Measurements from ENCODE around the gene PRR19. TPM values are rescaled to one million over a fixed set of nuclear protein-coding genes. Genes with fewer than 3 reads are reported as not detected.

The PRR19 gene
- polyA plus RNA-seq, 4 donors = 1.7 to 2.1 (median 1.8) TPM

DNA sequence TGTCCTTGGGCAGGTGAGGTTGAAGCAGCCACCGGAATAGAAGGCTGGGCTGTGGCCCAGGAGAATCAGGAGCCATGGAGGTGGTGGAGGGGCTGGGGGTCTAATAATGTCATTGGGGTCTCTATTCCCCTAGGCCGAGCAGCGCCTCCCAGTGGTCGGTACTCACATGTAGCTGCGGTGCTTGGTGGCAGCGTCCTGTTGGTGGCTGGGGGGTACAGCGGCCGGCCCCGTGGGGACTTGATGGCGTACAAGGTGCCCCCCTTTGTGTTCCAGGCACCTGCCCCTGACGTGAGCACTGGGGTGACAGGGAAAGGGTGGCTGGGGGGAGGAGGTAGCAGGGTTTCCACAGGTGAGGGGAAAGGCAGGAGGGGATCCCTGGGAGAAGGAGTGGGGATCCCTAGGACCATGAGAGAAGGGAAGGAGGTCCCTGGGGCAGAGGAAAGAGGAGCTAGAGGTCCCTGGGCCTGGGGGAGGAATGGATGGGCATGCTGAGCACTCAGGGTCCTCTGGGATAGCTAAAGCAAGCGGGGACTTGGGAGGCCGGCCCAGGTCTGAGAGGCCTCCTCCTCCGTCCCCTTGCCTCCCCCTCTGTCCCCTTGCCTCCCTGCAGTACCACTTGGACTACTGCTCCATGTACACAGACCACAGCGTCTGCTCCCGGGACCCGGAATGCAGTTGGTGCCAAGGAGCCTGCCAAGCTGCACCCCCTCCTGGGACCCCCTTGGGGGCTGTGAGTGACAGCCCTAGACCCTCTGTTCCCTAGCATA lies 41.6 kb downstream of the PRR19 start:
- DNase-seq (ENCODE audit: low read depth in 4 of 4, low spot score in 3 of 4) = no peak

DNA sequence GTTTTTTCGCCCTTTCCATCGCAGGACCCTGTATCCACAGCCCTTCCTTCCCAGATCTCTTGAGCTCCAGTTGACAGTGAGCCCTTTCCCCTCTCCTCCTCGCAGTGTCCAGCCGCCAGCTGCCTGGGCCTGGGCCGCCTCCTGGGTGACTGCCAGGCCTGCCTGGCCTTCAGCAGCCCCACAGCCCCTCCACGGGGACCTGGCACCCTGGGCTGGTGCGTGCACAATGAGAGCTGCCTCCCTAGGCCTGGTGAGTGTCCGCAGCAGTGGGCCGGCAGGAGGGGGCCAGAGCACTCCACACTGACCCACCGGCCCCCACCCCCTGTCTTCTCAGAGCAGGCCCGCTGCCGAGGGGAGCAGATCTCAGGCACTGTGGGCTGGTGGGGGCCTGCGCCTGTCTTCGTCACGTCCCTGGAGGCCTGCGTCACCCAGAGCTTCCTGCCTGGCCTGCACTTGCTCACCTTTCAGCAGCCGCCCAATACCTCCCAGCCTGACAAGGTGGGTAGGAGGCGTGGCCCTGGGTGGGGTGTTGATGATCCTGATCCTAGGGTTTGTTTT lies 42.5 kb downstream of the PRR19 start:
- no peak for DNase-seq (ENCODE audit: low read depth in 4 of 4, low spot score in 3 of 4)

DNA sequence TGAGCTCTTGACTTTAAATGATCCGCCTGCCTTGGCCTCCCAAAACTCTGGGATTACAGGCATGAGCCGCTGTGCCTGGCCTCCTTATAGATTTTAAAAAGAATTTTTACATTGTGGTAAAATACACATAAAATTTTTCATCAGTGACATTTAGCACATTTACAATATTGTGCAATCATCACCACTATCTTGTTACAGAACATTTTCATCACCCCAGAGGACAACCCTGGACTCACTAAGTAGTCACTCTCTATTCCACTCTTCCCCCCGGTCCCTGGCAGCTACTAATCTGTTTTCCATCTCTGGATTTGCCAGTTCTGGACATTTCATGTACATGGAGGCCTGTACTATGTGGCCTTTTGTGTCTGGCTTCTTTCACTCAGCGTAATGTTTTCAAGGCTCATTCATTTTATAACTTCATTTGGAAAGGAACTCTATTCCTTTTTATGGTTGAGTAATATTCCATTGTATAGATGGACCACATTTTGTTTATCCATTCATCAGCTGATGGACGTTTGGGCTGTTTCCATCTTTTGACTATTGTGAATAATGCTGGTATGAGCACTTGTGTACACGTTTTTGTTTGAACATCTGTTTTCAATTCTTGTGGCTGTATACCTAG lies 43.4 kb downstream of the PRR19 start:
- DNase-seq (ENCODE audit: low read depth in 4 of 4, low spot score in 3 of 4) = no peak

DNA sequence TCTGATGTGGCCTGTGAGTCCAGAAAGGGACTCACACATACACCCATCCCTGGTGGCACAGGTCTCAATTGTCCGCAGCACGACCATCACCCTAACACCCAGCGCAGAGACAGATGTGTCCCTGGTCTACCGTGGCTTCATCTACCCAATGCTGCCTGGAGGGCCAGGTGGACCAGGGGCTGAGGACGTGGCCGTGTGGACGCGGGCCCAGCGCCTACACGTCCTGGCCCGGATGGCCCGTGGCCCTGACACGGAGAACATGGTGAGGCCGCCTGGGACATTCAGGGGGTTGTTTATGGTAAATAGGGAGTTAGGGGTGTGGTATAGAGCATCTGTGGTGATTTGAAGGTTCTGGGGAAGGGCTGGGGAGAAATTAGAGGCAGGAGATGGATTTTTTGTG lies 46.3 kb downstream of the PRR19 start:
- no peak for DNase-seq (ENCODE audit: low read depth in 4 of 4, low spot score in 3 of 4)

DNA sequence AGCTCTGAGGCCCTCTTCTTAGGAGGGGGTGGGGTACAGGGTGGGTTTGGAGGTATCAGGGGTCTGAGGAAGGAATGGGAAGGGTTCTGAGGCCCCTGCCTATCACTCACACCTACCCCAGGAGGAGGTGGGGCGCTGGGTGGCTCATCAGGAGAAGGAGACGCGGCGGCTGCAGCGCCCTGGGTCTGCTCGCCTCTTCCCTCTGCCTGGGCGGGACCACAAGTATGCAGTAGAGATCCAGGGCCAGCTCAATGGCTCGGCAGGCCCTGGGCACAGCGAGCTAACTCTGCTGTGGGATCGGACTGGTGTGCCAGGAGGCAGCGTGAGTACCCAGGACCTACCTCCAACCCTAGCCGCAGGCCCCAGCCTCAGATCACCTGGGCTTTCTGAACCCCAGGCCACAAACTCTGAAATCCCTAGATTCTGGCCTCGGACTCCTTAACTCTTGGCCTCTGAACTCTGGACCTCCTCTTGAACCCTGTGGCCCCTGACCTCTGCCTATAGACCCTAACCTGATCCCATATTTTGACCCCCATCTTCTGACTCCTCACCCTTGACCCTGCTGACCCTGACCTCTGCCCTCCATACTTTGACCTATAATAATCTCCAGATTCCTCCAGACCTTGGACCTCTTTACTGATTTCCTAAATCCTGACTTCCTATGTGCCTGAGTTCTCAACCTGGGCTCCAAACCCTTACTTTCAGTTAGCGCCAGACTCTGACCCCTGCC lies 47.6 kb downstream of the PRR19 start:
- DNase-seq (ENCODE audit: low read depth in 4 of 4, low spot score in 3 of 4) = no peak

DNA sequence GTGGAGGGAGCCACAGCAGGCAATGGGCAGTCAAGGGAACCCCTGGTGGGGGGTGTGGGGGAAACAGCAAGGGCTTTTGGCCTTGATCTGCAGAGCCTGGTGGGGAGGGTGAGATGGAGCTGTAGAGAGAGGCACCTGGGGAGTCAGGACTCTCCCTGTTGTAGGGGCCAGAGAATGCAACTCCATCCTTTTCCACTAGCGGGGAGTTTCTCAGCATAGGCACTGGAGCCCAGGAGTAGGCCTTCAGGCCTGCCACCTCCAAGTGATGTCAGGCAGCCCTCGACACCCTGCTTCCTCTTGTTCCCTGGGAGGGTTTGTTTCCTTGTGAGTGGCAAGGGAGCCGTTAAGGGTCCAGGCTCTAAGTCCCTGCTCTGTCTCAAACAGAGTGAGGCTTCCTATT lies 48.5 kb downstream of the PRR19 start:
- no peak for DNase-seq (ENCODE audit: low read depth in 4 of 4, low spot score in 3 of 4)

DNA sequence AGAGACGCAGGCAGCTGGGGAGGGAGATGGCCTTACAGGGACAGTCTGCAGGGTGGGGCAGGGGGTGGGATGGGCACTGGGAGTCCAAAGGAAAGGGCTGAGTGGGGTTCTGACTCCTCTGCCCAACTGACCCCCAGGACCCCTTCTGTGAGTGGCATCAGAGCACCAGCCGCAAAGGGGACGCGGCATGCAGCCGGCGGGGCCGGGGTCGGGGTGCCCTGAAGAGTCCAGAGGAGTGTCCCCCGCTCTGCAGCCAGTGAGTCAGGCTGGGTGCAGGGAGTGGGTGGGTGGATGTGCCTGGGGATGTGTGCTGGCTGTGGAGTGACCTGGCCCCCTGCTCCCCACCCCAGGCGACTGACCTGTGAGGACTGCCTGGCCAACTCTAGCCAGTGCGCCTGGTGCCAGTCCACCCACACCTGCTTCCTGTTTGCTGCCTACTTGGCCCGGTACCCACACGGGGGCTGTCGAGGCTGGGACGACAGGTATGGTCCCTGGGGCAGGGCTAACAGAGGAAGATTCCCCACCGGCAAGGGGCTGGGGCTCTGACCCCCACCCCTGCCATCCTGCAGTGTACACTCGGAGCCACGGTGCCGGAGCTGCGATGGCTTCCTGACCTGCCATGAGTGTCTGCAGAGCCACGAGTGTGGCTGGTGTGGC lies 49.3 kb downstream of the PRR19 start:
- no peak for DNase-seq (ENCODE audit: low read depth in 4 of 4, low spot score in 3 of 4)

DNA sequence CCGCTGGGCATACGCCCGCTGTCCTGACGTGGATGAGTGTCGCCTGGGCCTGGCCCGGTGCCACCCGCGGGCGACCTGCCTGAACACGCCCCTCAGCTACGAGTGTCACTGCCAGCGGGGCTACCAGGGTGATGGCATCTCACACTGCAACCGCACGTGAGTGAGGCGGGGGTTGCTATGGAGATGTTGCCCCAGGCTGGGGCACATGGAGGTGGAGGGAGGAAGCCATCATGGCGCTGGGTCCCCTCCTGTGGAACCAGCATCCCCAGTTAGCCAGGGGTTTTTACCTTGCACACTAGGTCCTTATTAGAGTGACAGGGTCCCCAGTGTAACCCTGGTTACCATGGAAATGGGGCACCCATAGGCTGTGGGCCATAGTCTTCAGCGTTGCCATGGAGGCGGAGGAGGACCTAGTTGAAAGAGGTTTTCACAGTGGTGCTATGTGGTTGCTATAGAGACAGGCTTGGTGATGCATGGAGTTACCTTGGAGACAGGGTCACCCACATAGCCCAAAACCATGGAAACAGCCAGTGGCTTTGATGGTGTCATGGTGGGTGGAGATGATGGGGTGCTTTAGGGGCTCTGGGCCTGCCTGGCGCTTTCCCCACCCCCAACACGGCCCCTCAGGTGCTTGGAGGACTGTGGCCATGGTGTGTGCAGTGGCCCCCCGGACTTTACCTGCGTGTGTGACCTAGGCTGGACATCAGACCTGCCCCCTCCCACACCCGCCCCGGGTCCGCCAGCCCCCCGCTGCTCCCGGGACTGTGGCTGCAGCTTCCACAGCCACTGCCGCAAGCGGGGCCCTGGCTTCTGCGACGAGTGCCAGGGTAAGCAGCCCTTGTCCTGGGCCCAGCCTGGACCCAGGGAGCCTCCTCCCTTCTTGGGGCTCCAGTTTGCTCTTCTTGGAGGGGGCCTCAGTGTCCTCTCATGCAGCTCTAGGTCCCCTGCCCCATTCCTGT lies 50.6 kb downstream of the PRR19 start:
- peak in 1 of 4 donors; percentile 9 for DNase-seq (ENCODE audit: low read depth in 4 of 4, low spot score in 3 of 4)

DNA sequence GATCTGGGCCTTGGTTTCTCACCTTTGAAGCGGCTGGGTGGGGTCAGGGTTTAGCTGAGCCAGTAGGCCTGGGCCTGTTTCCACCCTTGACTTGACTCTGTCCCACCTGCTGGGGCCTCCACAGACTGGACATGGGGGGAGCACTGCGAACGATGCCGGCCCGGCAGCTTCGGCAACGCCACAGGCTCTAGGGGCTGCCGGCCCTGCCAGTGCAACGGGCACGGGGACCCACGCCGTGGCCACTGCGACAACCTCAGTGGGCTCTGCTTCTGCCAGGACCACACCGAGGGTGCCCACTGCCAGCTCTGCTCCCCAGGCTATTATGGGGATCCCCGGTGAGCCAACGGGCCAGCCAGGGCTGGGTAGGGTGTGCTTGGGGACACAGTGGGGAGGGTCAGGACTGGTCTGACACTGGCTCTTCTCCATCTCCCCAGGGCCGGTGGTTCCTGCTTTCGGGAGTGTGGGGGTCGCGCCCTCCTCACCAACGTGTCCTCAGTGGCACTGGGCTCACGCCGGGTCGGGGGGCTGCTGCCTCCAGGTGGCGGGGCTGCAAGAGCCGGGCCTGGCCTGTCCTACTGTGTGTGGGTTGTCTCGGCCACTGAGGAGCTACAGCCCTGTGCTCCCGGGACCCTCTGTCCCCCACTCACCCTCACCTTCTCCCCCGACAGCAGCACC lies 51.5 kb downstream of the PRR19 start:
- DNase-seq (ENCODE audit: low read depth in 4 of 4, low spot score in 3 of 4) = no peak

DNA sequence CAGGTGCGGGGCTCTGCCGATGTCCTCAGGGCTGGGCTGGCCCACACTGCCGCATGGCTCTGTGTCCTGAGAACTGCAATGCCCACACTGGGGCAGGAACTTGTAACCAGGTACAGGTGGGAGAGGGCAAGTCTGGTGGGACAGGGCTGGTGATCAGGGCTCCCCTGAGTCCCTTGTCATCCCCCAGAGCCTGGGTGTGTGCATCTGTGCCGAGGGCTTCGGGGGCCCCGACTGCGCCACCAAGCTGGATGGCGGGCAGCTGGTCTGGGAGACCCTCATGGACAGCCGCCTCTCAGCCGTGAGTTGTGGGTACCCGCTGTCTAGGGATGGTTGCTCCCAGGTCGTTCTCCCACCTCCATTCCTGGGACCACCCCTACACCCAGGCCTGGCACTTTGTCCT lies 54.0 kb downstream of the PRR19 start:
- no peak for DNase-seq (ENCODE audit: low read depth in 4 of 4, low spot score in 3 of 4)

DNA sequence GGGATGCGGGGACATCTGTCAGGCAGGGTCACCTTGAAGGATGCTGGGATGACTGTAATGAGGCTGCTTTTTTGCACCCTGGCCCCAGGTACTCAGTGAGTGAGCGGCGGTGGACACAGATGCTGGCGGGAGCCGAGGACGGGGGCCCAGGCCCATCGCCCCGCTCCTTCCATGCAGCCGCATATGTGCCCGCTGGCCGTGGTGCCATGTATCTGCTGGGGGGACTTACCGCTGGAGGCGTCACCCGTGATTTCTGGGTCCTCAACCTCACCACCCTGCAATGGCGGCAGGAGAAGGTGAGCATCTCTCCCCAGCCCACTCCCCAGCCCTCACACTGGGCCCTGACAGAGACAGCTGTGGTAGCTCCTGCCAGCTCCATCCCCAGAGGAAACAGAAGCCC lies 54.8 kb downstream of the PRR19 start:
- no peak for DNase-seq (ENCODE audit: low read depth in 4 of 4, low spot score in 3 of 4)

DNA sequence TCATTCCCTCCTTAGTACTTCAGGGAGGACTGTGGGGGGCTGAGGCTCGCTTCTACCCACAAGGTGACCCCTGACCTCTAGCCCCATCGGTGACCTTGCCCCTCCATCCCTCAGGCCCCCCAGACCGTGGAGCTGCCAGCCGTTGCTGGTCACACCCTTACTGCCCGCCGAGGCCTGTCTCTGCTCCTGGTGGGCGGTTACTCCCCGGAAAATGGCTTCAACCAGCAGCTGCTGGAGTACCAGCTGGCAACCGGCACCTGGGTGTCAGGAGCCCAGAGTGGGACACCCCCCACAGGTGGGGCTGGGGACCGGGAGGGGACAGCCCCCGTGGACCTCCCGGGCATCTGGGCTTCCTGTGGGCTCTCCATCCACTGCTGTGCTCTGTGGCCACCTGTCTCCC lies 55.4 kb downstream of the PRR19 start:
- DNase-seq (ENCODE audit: low read depth in 4 of 4, low spot score in 3 of 4) = no peak

Other genes starting within 250 kb of the PRR19 start
- gene GRIK5, start 231.9 kb upstream of the PRR19 start, polyA plus RNA-seq (ENCODE audit: insufficient read length in 4 of 4) = 10 to 100 TPM; 18.3 to 30.7 (median 21.4) TPM
- gene ZNF574, start 226.0 kb upstream of the PRR19 start, polyA plus RNA-seq (ENCODE audit: insufficient read length in 4 of 4) = 10 to 100 TPM; 12.4 to 16.9 (median 12.9) TPM
- gene POU2F2, start 169.7 kb upstream of the PRR19 start, polyA plus RNA-seq (ENCODE audit: insufficient read length in 4 of 4) = 1 to 10 TPM in 3 of 4 donors, under 1 TPM in 1; 0.69 to 1.7 (median 1.2) TPM
- gene DEDD2, start 84.5 kb upstream of the PRR19 start, polyA plus RNA-seq (ENCODE audit: insufficient read length in 4 of 4) = 10 to 100 TPM; 15.9 to 33.8 (median 23.1) TPM
- gene ZNF526, start 81.8 kb upstream of the PRR19 start, polyA plus RNA-seq (ENCODE audit: insufficient read length in 4 of 4) = 1 to 10 TPM; 6.6 to 8.7 (median 7.8) TPM
- 10 to 100 TPM; 67.2 to 81.3 (median 68.1) TPM for gene GSK3A, start 59.5 kb upstream of the PRR19 start, polyA plus RNA-seq (ENCODE audit: insufficient read length in 4 of 4)
- 10 to 100 TPM; 57.2 to 81.0 (median 63.4) TPM for gene ERF, start 47.0 kb upstream of the PRR19 start, polyA plus RNA-seq (ENCODE audit: insufficient read length in 4 of 4)
- gene CIC, start 32.9 kb upstream of the PRR19 start, polyA plus RNA-seq (ENCODE audit: insufficient read length in 4 of 4) = 10 to 100 TPM; 42.7 to 74.0 (median 54.3) TPM
- gene PAFAH1B3, start 492 bp downstream of the PRR19 start, polyA plus RNA-seq (ENCODE audit: insufficient read length in 4 of 4) = 100 to 1,000 TPM in 1 of 4 donors, 10 to 100 TPM in 3; 66.6 to 104 (median 73.1) TPM
- gene TMEM145, start 11.2 kb downstream of the PRR19 start, polyA plus RNA-seq (ENCODE audit: insufficient read length in 4 of 4) = 1 to 10 TPM in 3 of 4 donors, under 1 TPM in 1; 0.92 to 2.3 (median 1.5) TPM
- gene MEGF8, start 23.5 kb downstream of the PRR19 start, polyA plus RNA-seq (ENCODE audit: insufficient read length in 4 of 4) = 10 to 100 TPM; 33.0 to 47.3 (median 36.3) TPM
- gene CNFN, start 88.2 kb downstream of the PRR19 start, polyA plus RNA-seq (ENCODE audit: insufficient read length in 4 of 4) = 1 to 10 TPM in 1 of 4 donors, under 1 TPM in 3; 0.52 to 2.0 (median 0.75) TPM
- gene LIPE, start 125.3 kb downstream of the PRR19 start, polyA plus RNA-seq (ENCODE audit: insufficient read length in 4 of 4) = 10 to 100 TPM in 2 of 4 donors, 1 to 10 TPM in 2; 8.6 to 14.7 (median 9.6) TPM
- gene CXCL17, start 140.8 kb downstream of the PRR19 start, polyA plus RNA-seq (ENCODE audit: insufficient read length in 4 of 4) = under 1 TPM in 3 of 4 donors, not detected in 1; 0.18 to 0.52 (median 0.20) TPM
- gene CEACAM1, start 226.3 kb downstream of the PRR19 start, polyA plus RNA-seq (ENCODE audit: insufficient read length in 4 of 4) = 10 to 100 TPM in 2 of 4 donors, 1 to 10 TPM in 2; 2.8 to 13.8 (median 10.3) TPM

All from left renal pelvis (tissue), 4 donors.